H1 (cell line): ENCODE data around the gene PNPLA8. TPM values are rescaled to one million over a fixed set of nuclear protein-coding genes. Genes with fewer than 3 reads are reported as not detected.

Experiments
- CTCF ChIA-PET: fragments of 300-600 bp; sonication (Branson Sonifier 250); formaldehyde crosslinking; loops from one replicate; lab custom pipeline; 2021; ENCODE audit not compliant: partially characterized antibody; lab: Charles Lee
- POLR2A ChIA-PET: fragments of 300-600 bp; sonication (Branson Sonifier 250); formaldehyde crosslinking; loops from one replicate; lab custom pipeline; 2021; ENCODE audit warnings: inconsistent platforms; ENCODE audit not compliant: partially characterized antibody; lab: Charles Lee
- DNase-seq, 2 experiments: peaks; one replicate each; pipeline versions ENCODE4 v3.0.0 to v3.0.0-alpha.2; 2010 to 2022; ENCODE audit warnings: low spot score in 2 of 2, low read depth in 1 of 2, mixed read lengths in 1 of 2
- FAIRE-seq: peaks from 2 replicates; lab custom pipeline; 2011; peaks lifted over from hg19 to GRCh38; lab: Jason Lieb, UNC
- H2AFZ ChIP-seq: 2 replicates; pipeline ENCODE4 v1.8.1; 2012; ENCODE audit warnings: low read length, inconsistent platforms
- H2AK5ac ChIP-seq: 2 replicates; pipeline ENCODE4 v1.6.1; 2013; ENCODE audit warnings: low read depth, low read length
- H2BK120ac ChIP-seq: replicated peaks from 2 replicates; pipeline ENCODE3; 2013; ENCODE audit warnings: low read depth, low read length, inconsistent platforms
- H2BK12ac ChIP-seq: 2 replicates; pipeline ENCODE4 v1.6.1; 2013; ENCODE audit warnings: low read depth, low read length
- H2BK15ac ChIP-seq: 2 replicates; pipeline ENCODE4 v1.6.1; 2013; ENCODE audit warnings: low read length
- H2BK20ac ChIP-seq: 2 replicates; pipeline ENCODE4 v1.6.1; 2013; ENCODE audit warnings: low read length
- H2BK5ac ChIP-seq: 2 replicates; pipeline ENCODE4 v1.6.1; 2013; ENCODE audit warnings: low read depth, low read length
- H3K14ac ChIP-seq: 2 replicates; pipeline ENCODE4 v1.6.1; 2013; ENCODE audit warnings: inconsistent platforms; ENCODE audit not compliant: insufficient read length
- H3K18ac ChIP-seq: 2 replicates; pipeline ENCODE4 v1.6.1; 2013; ENCODE audit warnings: low read length; ENCODE audit errors: extremely low read depth
- H3K23ac ChIP-seq: 2 replicates; pipeline ENCODE4 v1.6.1; 2013; ENCODE audit warnings: inconsistent platforms; ENCODE audit not compliant: insufficient read length
- H3K23me2 ChIP-seq: 2 replicates; pipeline ENCODE4 v1.6.1; 2013; ENCODE audit warnings: low read depth, low read length
- H3K27ac ChIP-seq: 2 replicates; pipeline ENCODE4 v1.6.1; 2011; ENCODE audit warnings: low read depth, low read length, inconsistent platforms
- H3K27me3 ChIP-seq, 4 experiments: replicated peaks in 1 of 4; 1 replicate in 1 of 4; 2 replicates in 3 of 4; pipeline versions ENCODE4 v1.6.1 to v1.8.1; 2011 to 2013; ENCODE audit warnings: low read length in 3 of 4, mild to moderate bottlenecking in 3 of 4, inconsistent platforms in 2 of 4, mixed read lengths in 2 of 4, moderate library complexity in 1 of 4; ENCODE audit not compliant: control insufficient read depth in 3 of 4, insufficient read depth in 3 of 4; ENCODE audit errors: extremely low read depth in 1 of 4
- H3K36me3 ChIP-seq, 4 experiments: 2 replicates each; pipeline versions ENCODE4 v1.6.1 to v1.8.1; 2011 to 2013; ENCODE audit warnings: mild to moderate bottlenecking in 4 of 4, low read length in 3 of 4, moderate library complexity in 2 of 4, control low read depth in 1 of 4, inconsistent platforms in 1 of 4; ENCODE audit not compliant: insufficient read depth in 4 of 4, control insufficient read depth in 2 of 4
- H3K4ac ChIP-seq: replicated peaks from 2 replicates; pipeline ENCODE3; 2013; ENCODE audit warnings: low read length, low read depth, mixed read lengths, inconsistent platforms; ENCODE audit not compliant: insufficient read length
- H3K4me1 ChIP-seq, 4 experiments: replicated peaks in 1 of 4; 1 replicate in 1 of 4; 2 replicates in 3 of 4; pipeline versions ENCODE4 v1.6.1 to v1.8.1; 2011 to 2013; ENCODE audit warnings: low read length in 3 of 4, inconsistent platforms in 2 of 4, mixed read lengths in 1 of 4; ENCODE audit not compliant: insufficient read depth in 4 of 4, control insufficient read depth in 3 of 4
- H3K4me2 ChIP-seq, 2 experiments: 2 replicates each; pipeline versions ENCODE4 v1.6.1 to v1.8.1; 2011 to 2013; ENCODE audit warnings: low read depth in 2 of 2, low read length in 2 of 2, control low read depth in 1 of 2, inconsistent platforms in 1 of 2, mild to moderate bottlenecking in 1 of 2; ENCODE audit not compliant: insufficient read depth in 1 of 2
- H3K4me3 ChIP-seq, 4 experiments: fragments of 200-600, 300-600 bp in 1 of 4; sonication (generic), shearing (Covaris generic), sonication (Bioruptor Twin) in 1 of 4; 2 replicates each; pipeline versions ENCODE4 v1.5.1 to v1.8.1; 2011 to 2016; ENCODE audit warnings: low read length in 4 of 4, low read depth in 3 of 4, control low read depth in 2 of 4, inconsistent platforms in 2 of 4, mild to moderate bottlenecking in 2 of 4, mixed read lengths in 1 of 4, moderate library complexity in 1 of 4; ENCODE audit not compliant: insufficient read depth in 2 of 4; ENCODE audit errors: extremely low read depth in 1 of 4
- H3K56ac ChIP-seq: replicated peaks from 2 replicates; pipeline ENCODE3; 2013; ENCODE audit warnings: low read depth, mild to moderate bottlenecking, mixed read lengths, low read length, inconsistent platforms; ENCODE audit not compliant: insufficient read length
- H3K79me1 ChIP-seq: 2 replicates; pipeline ENCODE4 v1.6.1; 2013; ENCODE audit warnings: low read depth, low read length, control low read depth
- H3K79me2 ChIP-seq, 2 experiments: 2 replicates each; pipeline versions ENCODE4 v1.6.1 to v1.8.1; 2012 to 2013; ENCODE audit warnings: low read length in 2 of 2, mild to moderate bottlenecking in 2 of 2, inconsistent platforms in 1 of 2; ENCODE audit not compliant: insufficient read depth in 2 of 2, control insufficient read depth in 1 of 2
- H3K9ac ChIP-seq, 4 experiments: replicated peaks in 1 of 4; 1 replicate in 1 of 4; 2 replicates in 3 of 4; pipeline versions ENCODE4 v1.6.1 to v1.8.1; 2011 to 2013; ENCODE audit warnings: low read depth in 3 of 4, low read length in 3 of 4, control low read depth in 2 of 4, mild to moderate bottlenecking in 2 of 4, moderate library complexity in 2 of 4, inconsistent platforms in 1 of 4; ENCODE audit errors: extremely low read depth in 1 of 4
- H3K9me3 ChIP-seq, 2 experiments: 2 replicates each; pipeline versions ENCODE4 v1.6.1 to v1.8.1; 2012 to 2013; ENCODE audit warnings: mild to moderate bottlenecking in 2 of 2, moderate library complexity in 2 of 2, control low read depth in 1 of 2, inconsistent platforms in 1 of 2, low read depth in 1 of 2, low read length in 1 of 2, mixed read lengths in 1 of 2; ENCODE audit not compliant: insufficient read depth in 2 of 2
- H4K20me1 ChIP-seq, 2 experiments: replicated peaks in 1 of 2; 2 replicates each; pipeline versions ENCODE3 to v1.8.1; 2011 to 2013; ENCODE audit warnings: inconsistent platforms in 2 of 2, low read length in 2 of 2, mild to moderate bottlenecking in 1 of 2; ENCODE audit not compliant: insufficient read depth in 2 of 2, control insufficient read depth in 1 of 2
- H4K5ac ChIP-seq: 2 replicates; pipeline ENCODE4 v1.6.1; 2013; ENCODE audit warnings: low read length, low read depth, mixed read lengths, inconsistent platforms; ENCODE audit not compliant: insufficient read length
- H4K8ac ChIP-seq: 2 replicates; pipeline ENCODE4 v1.8.0; 2013; ENCODE audit warnings: mild to moderate bottlenecking, moderate library complexity, low read length, inconsistent platforms; ENCODE audit not compliant: insufficient read depth; ENCODE audit errors: extremely low read depth
- H4K91ac ChIP-seq: replicated peaks from 2 replicates; pipeline ENCODE3; 2013; ENCODE audit warnings: low read length, mixed read lengths, inconsistent platforms; ENCODE audit not compliant: insufficient read length
- BRCA1 ChIP-seq: IDR thresholded peaks from 2 replicates; pipeline ENCODE4 v1.6.1; 2012; ENCODE audit warnings: low read depth, low read length, improper control_type of control experiment
- E2F6 ChIP-seq: IDR thresholded peaks from 2 replicates; pipeline ENCODE4 v1.6.1; 2012; ENCODE audit warnings: inconsistent platforms
- EGR1 ChIP-seq: IDR thresholded peaks from 2 replicates; pipeline ENCODE4 v1.6.1; 2011; ENCODE audit warnings: low read depth, low read length, borderline replicate concordance
- GTF2F1 ChIP-seq: IDR thresholded peaks from 2 replicates; pipeline ENCODE4 v1.6.1; 2012; ENCODE audit warnings: low read depth, low read length, improper control_type of control experiment, borderline replicate concordance
- HDAC6 ChIP-seq: IDR thresholded peaks from one replicate; pipeline ENCODE4 v1.7.1; 2012; ENCODE audit warnings: low read depth, mild to moderate bottlenecking, inconsistent platforms, low read length, moderate library complexity
- JUND ChIP-seq: IDR thresholded peaks from 2 replicates; pipeline ENCODE4 v1.6.1; 2011; ENCODE audit warnings: mild to moderate bottlenecking, improper control_type of control experiment, low read length
- KDM4A ChIP-seq: IDR thresholded peaks from one replicate; pipeline ENCODE4 v1.7.1; 2012; ENCODE audit warnings: low read depth, mild to moderate bottlenecking, moderate library complexity, low read length, inconsistent platforms; ENCODE audit not compliant: severe bottlenecking
- MAX ChIP-seq: IDR thresholded peaks from 2 replicates; pipeline ENCODE4 v1.6.1; 2012; ENCODE audit warnings: inconsistent platforms
- NANOG ChIP-seq: IDR thresholded peaks from 2 replicates; pipeline ENCODE4 v1.6.1; 2011; ENCODE audit warnings: low read length, low read depth, mild to moderate bottlenecking, inconsistent platforms; ENCODE audit not compliant: insufficient read depth, poor library complexity, severe bottlenecking
- NRF1 ChIP-seq: IDR thresholded peaks from 2 replicates; pipeline ENCODE4 v1.6.1; 2011; ENCODE audit warnings: mild to moderate bottlenecking, low read depth, low read length, improper control_type of control experiment
- SRF ChIP-seq: IDR thresholded peaks from 2 replicates; pipeline ENCODE4 v1.6.1; 2011; ENCODE audit warnings: mild to moderate bottlenecking, low read depth, low read length, moderate library complexity
- WGBS, 2 experiments: shearing (Covaris generic) in 1 of 2; methylation state at CpG; one replicate each; pipeline versions ENCODE4 v1.1.6 to v1.1.7; 2013 to 2015; ENCODE audit warnings: low lambda C conversion rate in 2 of 2, mixed read lengths in 2 of 2, inconsistent platforms in 1 of 2, low coverage in 1 of 2, missing lambda C conversion rate in 1 of 2; ENCODE audit not compliant: insufficient replicate concordance in 2 of 2, insufficient coverage in 1 of 2, insufficient read length in 1 of 2; ENCODE audit errors: extremely low coverage in 1 of 2, missing lambda C conversion rate in 1 of 2; 5-methylcytosine and 5-hydroxymethylcytosine counted together
- polyA plus RNA-seq, 7 experiments: library from polyadenylated mRNA; depleted of rRNA in 3 of 7; stranded (reverse) in 5 of 7; unstranded in 2 of 7; fragments of >200 nt in 5 of 7; fragments of 200-250 nt in 2 of 7; gene quantifications; 1 replicate in 5 of 7; 2 replicates in 1 of 7; 4 replicates in 1 of 7; pipeline versions ENCODE4 v1.2.1 to v1.2.3, GENCODE V29; 2011 to 2013; ENCODE audit warnings: missing spikeins in 2 of 7, mixed read lengths in 2 of 7
- total RNA-seq: library from RNA; stranded (reverse); fragmentation: NEBNext Ultra II Directional; extraction: Animal tissue kit (Norgen Biotek cat#: 25700); gene quantifications from 2 replicates; pipeline ENCODE4 v1.2.1, GENCODE V29; 2021

PNPLA8 gene
- total and polyA plus RNA-seq, 2 of the 8 experiments (the other 6 are each of a cell fraction or from before 2014, with no cell fraction given): 3.8 to 11.2 TPM

GRCh38 chr7:108456845-108457540 lies 68.9 kb downstream of the PNPLA8 start:
- peaks cover 6 to 44% (median 33%) of the 10 kb centered on the region in 4 experiments for H3K27me3 ChIP-seq
- no peak overlapping the region for H2BK12ac ChIP-seq
- peaks cover 0 to 4% (median 2%) of the 10 kb centered on the region in 4 experiments; a peak in 3 of 7 replicates for H3K4me1 ChIP-seq
- FAIRE-seq (no peak), DNase-seq (no peak)
- peak overlapping the region; percentile 94 to 97 for H3K4me2 ChIP-seq
- no peak overlapping the region for H2BK15ac ChIP-seq
- H3K27ac ChIP-seq: no peak overlapping the region
- H3K79me1 ChIP-seq: no peaks in the 10 kb centered on the region
- POLR2A ChIA-PET: interaction anchor here (0.8 to 1.1 kb wide), 3 partner anchors 11 to 455 kb away, joined by 3 to 4 read pairs (median 3); partner anchors contain the start of genes LAMB1 and PNPLA8
- H3K4me3 ChIP-seq: peak overlapping the region; percentile 80 to 94 (median 83)
- CTCF ChIA-PET: interaction anchor here (0.6 to 1.0 kb wide), 5 partner anchors 40 to 274 kb away, joined by 3 to 6 read pairs (median 3); no protein-coding TSS in a partner anchor
- 0 out of 2 replicates have a peak overlapping the region, but pooled peaks have one; percentile 17 for H2AFZ ChIP-seq
- H4K20me1 ChIP-seq: peaks cover 0 to 1% of the 10 kb centered on the region in 2 experiments
- H3K79me2 ChIP-seq: no peaks in the 10 kb centered on the region
- H2AK5ac ChIP-seq: no peak overlapping the region
- no peak overlapping the region for H3K9ac ChIP-seq
- H4K8ac ChIP-seq: no peak overlapping the region
- H3K36me3 ChIP-seq: no peaks in the 10 kb centered on the region
- WGBS, 2 experiments: 10% methylated on average over 19 of the region's 19 CpGs; no CpG with 5 or more reads in 1 of the 2 experiments
- no peak overlapping the region for H3K56ac ChIP-seq
- H2BK120ac ChIP-seq: no peak overlapping the region
- H2BK5ac ChIP-seq: peak overlapping the region; percentile 21; the same call in 1 of the 2 replicates
- no peak overlapping the region for H4K91ac ChIP-seq
- H3K23me2 ChIP-seq: peaks cover 21% of the 10 kb centered on the region
- H3K23ac ChIP-seq: no peak overlapping the region
- 0 out of 2 replicates have a peak overlapping the region, but pooled peaks have one; percentile 29 for H2BK20ac ChIP-seq
- H3K4ac ChIP-seq: no peak overlapping the region
- peak overlapping the region; percentile 43; the same call in 1 of the 2 replicates for H3K18ac ChIP-seq
- no peaks in the 10 kb centered on the region for H3K9me3 ChIP-seq
- no peak overlapping the region for H4K5ac ChIP-seq
- H3K14ac ChIP-seq: no peak overlapping the region
- TF ChIP-seq KDM4A: no peak
- TF ChIP-seq SRF: no peak
- no peak for TF ChIP-seq NRF1
- TF ChIP-seq GTF2F1: no peak
- no peak for TF ChIP-seq BRCA1
- TF ChIP-seq EGR1: no peak
- TF ChIP-seq JUND: no peak
- TF ChIP-seq MAX: no peak
- no peak for TF ChIP-seq HDAC6
- TF ChIP-seq E2F6: no peak
- TF ChIP-seq NANOG: no peak
